ENCODE measurements around the gene SLC35A3. TPM values are rescaled to one million over a fixed set of nuclear protein-coding genes. Genes with fewer than 3 reads are reported as not detected.

Gene SLC35A3
- total and polyA plus RNA-seq, 2 of the 4 experiments (the other 2 are of a cell fraction) = 9.6 to 13.6 TPM

- Histone ChIP-seq H3K36me3 (ENCODE audit: control insufficient read depth, insufficient read depth, low read length) (peaks cover 3% of the 10 kb centered on the region), H3K14ac (replicated peaks; ENCODE audit: low read depth, low read length) (no peak overlapping the region), H2AFZ (replicated peaks; ENCODE audit: low read length, poor library complexity) (no peak overlapping the region), H2BK5ac (ENCODE audit: low read depth, low read length, poor library complexity, severe bottlenecking) (no peak overlapping the region), H3K4me2 (ENCODE audit: low read depth, low read length) (no peak overlapping the region), H2BK15ac (ENCODE audit: low read depth, low read length) (no peak overlapping the region), H3K9ac (ENCODE audit: low read depth, low read length) (no peak overlapping the region), H2AK5ac (ENCODE audit: low read depth, low read length) (no peak overlapping the region), H3K18ac (ENCODE audit: low read depth, low read length) (no peak overlapping the region), H3K9me3 (ENCODE audit: control insufficient read depth, insufficient read depth, low read length) (peaks cover 4% of the 10 kb centered on the region), H2BK20ac (ENCODE audit: low read depth, low read length) (no peak overlapping the region), H3K56ac (ENCODE audit: extremely low read depth, insufficient read depth, low read length) (no peak overlapping the region), H4K8ac (ENCODE audit: low read depth in 2 of 2, low read length in 2 of 2) (no peak overlapping the region), H4K20me1 (ENCODE audit: insufficient read depth, low read length) (peaks cover 3% of the 10 kb centered on the region; the same call in 1 of the 2 replicates), H3K23ac (ENCODE audit: low read depth, low read length) (no peak overlapping the region), H3K4me1 (ENCODE audit: control insufficient read depth, insufficient read depth, low read length) (no peaks in the 10 kb centered on the region), H3K9me1 (ENCODE audit: insufficient read depth, low read length) (no peaks in the 10 kb centered on the region), H3K79me1 (ENCODE audit: low read depth in 1 of 2, low read length in 2 of 2) (peaks cover 7 to 32% of the 10 kb centered on the region in 2 experiments), H4K5ac (ENCODE audit: low read depth, low read length) (no peak overlapping the region), H3K4me3 (ENCODE audit: insufficient read depth, low read depth, low read length) (no peak overlapping the region), H2AK9ac (replicated peaks; ENCODE audit: low read depth, low read length, poor library complexity) (no peak overlapping the region), H3K4ac (ENCODE audit: low read depth, low read length) (no peak overlapping the region), H3K27ac (ENCODE audit: insufficient read depth, low read length) (no peak overlapping the region), H3K27me3 (ENCODE audit: control insufficient read depth, insufficient read depth, low read length) (no peaks in the 10 kb centered on the region), H4K91ac (ENCODE audit: insufficient read depth, low read depth, low read length) (no peak overlapping the region), H2BK120ac (ENCODE audit: low read depth, low read length) (no peak overlapping the region)
- POLR2A ChIA-PET (ENCODE audit: unreplicated experiment) = no interaction called here
- ATAC-seq (ENCODE audit: low read depth) (no peak), DNase-seq (no peak)
- CTCF ChIA-PET = no interaction called here
- WGBS, 2 experiments (ENCODE audit: extremely low coverage in 2 of 2, insufficient read length in 1 of 2) = 90% methylated on average over 3 of the region's 5 CpGs; no CpG with 5 or more reads in 1 of the 2 experiments
- dilution Hi-C loops (cut with HindIII; ENCODE audit: low sequenced_read_pairs, unreplicated experiment) (no loop called here), intact Hi-C loops (cut with micrococcal nuclease) (no loop called here), in situ Hi-C loops (cut with MboI; ENCODE audit: low sequenced_read_pairs) (no loop called here)
- no TSS peak for BruUV-seq (replicated peaks)
- TF ChIP-seq MAFK (IDR thresholded peaks at IDR 0.05; ENCODE audit: low read depth, low read length) (no peak), MXI1 (IDR thresholded peaks at IDR 0.05; ENCODE audit: borderline replicate concordance, low read depth, low read length) (no peak), RFX5 (IDR thresholded peaks at IDR 0.05; ENCODE audit: low read depth, low read length) (no peak), MAZ (IDR thresholded peaks at IDR 0.05; ENCODE audit: borderline replicate concordance, low read depth, low read length) (no peak), USF2 (IDR thresholded peaks at IDR 0.05; ENCODE audit: low read depth, low read length) (no peak), NFE2L2 (IDR thresholded peaks at IDR 0.05; ENCODE audit: low read depth, low read length) (no peak), BHLHE40 (IDR thresholded peaks at IDR 0.05; ENCODE audit: low read depth, low read length) (no peak), RAD21 (IDR thresholded peaks at IDR 0.05; ENCODE audit: low read length) (no peak), SMC3 (IDR thresholded peaks at IDR 0.05; ENCODE audit: low read depth, low read length) (no peak), FOS (IDR thresholded peaks at IDR 0.05; ENCODE audit: low read depth, low read length) (no peak), ELK1 (IDR thresholded peaks at IDR 0.05; ENCODE audit: borderline replicate concordance, low read depth, low read length) (no peak), POLR2A (IDR thresholded peaks at IDR 0.05; ENCODE audit: low read depth, low read length) (no peak), RCOR1 (IDR thresholded peaks at IDR 0.05; ENCODE audit: insufficient replicate concordance, low read length) (no peak), CHD1 (IDR thresholded peaks at IDR 0.05; ENCODE audit: low read depth, low read length) (no peak), CEBPB (IDR thresholded peaks at IDR 0.05; ENCODE audit: low read depth, low read length) (no peak)
- TF ChIP-seq, protein P1, sequence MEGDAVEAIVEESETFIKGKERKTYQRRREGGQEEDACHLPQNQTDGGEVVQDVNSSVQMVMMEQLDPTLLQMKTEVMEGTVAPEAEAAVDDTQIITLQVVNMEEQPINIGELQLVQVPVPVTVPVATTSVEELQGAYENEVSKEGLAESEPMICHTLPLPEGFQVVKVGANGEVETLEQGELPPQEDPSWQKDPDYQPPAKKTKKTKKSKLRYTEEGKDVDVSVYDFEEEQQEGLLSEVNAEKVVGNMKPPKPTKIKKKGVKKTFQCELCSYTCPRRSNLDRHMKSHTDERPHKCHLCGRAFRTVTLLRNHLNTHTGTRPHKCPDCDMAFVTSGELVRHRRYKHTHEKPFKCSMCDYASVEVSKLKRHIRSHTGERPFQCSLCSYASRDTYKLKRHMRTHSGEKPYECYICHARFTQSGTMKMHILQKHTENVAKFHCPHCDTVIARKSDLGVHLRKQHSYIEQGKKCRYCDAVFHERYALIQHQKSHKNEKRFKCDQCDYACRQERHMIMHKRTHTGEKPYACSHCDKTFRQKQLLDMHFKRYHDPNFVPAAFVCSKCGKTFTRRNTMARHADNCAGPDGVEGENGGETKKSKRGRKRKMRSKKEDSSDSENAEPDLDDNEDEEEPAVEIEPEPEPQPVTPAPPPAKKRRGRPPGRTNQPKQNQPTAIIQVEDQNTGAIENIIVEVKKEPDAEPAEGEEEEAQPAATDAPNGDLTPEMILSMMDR (conservative IDR thresholded peaks at IDR 0.05; ENCODE audit: low read depth, low read length) = no peak
These were observed 23.7 kb downstream of the SLC35A3 start for GRCh38 chr1:99993468-99993845.
